ENCODE results near the gene DDX21.

- no peak for TF ChIP-seq CTCF (IDR thresholded peaks at IDR 0.05)
- no peak for TF ChIP-seq POLR2A (IDR thresholded peaks at IDR 0.05)
Measured at GRCh38 chr10:69005704-69006485, 49.9 kb downstream of the DDX21 start.

All from testis (tissue), 2 donors.